ENCODE results near the gene FOXE3.

- TF ChIP-seq CTCF (IDR thresholded peaks at IDR 0.05) (no peak), TCF7L2 (IDR thresholded peaks at IDR 0.05; ENCODE audit: low read depth, low read length) (no peak), SIN3A (IDR thresholded peaks at IDR 0.05; ENCODE audit: borderline replicate concordance, insufficient read depth, low read depth, low read length) (no peak), POLR2AphosphoS5 (IDR thresholded peaks at IDR 0.05; ENCODE audit: low read depth, low read length) (no peak)
Observed at GRCh38 chr1:47439017-47439818, 23.1 kb downstream of the FOXE3 start.
